HL-60 (cell line): ENCODE measurements around the gene NYAP1.
"Not testable (repeated sequence)": the region's sequence is repeated elsewhere in the genome, so short reads cannot be mapped to it uniquely, and the experiment has no call there.

Experiments
- GABPA ChIP-seq: IDR thresholded peaks from 2 replicates; pipeline ENCODE4 v1.6.1; 2012; ENCODE audit warnings: low read depth
- POLR2AphosphoS5 ChIP-seq: IDR thresholded peaks from 2 replicates; pipeline ENCODE4 v1.6.1; 2012; ENCODE audit warnings: low read depth
- REST ChIP-seq: IDR thresholded peaks from 2 replicates; pipeline ENCODE4 v1.6.1; 2012; ENCODE audit warnings: low read depth; ENCODE audit not compliant: insufficient replicate concordance
- TF ChIP-seq, protein P1 (sequence below): IDR thresholded peaks from one replicate; pipeline ENCODE4 v1.5.1; 2011; ENCODE audit warnings: low read length, control low read depth, inconsistent platforms; ENCODE audit not compliant: insufficient read depth

DNA sequence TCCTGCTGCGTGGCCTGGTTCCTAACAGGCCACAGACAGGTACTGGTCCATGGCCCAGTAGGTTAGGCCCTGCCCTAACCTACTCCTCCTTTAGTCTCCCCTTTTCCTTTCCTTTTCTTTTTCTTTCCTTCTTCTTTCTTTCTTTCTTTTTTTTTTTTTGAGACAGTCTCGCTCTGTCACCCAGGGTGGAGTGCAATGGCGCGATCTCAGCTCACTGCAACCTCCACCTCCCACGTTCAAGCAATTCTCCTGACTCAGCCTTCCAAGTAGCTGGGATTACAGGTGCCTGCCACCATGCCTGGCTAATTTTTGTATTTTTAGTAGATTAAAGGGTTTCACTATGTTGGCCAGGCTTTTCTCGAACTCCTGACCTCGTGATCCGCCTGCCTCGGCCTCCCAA, 52.3 kb downstream of the NYAP1 start:
- TF ChIP-seq, protein P1, sequence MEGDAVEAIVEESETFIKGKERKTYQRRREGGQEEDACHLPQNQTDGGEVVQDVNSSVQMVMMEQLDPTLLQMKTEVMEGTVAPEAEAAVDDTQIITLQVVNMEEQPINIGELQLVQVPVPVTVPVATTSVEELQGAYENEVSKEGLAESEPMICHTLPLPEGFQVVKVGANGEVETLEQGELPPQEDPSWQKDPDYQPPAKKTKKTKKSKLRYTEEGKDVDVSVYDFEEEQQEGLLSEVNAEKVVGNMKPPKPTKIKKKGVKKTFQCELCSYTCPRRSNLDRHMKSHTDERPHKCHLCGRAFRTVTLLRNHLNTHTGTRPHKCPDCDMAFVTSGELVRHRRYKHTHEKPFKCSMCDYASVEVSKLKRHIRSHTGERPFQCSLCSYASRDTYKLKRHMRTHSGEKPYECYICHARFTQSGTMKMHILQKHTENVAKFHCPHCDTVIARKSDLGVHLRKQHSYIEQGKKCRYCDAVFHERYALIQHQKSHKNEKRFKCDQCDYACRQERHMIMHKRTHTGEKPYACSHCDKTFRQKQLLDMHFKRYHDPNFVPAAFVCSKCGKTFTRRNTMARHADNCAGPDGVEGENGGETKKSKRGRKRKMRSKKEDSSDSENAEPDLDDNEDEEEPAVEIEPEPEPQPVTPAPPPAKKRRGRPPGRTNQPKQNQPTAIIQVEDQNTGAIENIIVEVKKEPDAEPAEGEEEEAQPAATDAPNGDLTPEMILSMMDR: not testable (repeated sequence)
- TF ChIP-seq POLR2AphosphoS5, REST, GABPA: not testable (repeated sequence)
